Measurements from ENCODE around the gene RPP21. TPM values are rescaled to one million over a fixed set of nuclear protein-coding genes. Genes with fewer than 3 reads are reported as not detected.

RPP21 gene
- 24.8 and 32.4 TPM in 2 replicates for total RNA-seq

GRCh38 chr6:30344868-30345671 is at the start of gene RPP21:
TSS of gene RPP21 (plus strand) at chr6:30345156. CDS start at chr6:30345172, 16 bp downstream.

DNA sequence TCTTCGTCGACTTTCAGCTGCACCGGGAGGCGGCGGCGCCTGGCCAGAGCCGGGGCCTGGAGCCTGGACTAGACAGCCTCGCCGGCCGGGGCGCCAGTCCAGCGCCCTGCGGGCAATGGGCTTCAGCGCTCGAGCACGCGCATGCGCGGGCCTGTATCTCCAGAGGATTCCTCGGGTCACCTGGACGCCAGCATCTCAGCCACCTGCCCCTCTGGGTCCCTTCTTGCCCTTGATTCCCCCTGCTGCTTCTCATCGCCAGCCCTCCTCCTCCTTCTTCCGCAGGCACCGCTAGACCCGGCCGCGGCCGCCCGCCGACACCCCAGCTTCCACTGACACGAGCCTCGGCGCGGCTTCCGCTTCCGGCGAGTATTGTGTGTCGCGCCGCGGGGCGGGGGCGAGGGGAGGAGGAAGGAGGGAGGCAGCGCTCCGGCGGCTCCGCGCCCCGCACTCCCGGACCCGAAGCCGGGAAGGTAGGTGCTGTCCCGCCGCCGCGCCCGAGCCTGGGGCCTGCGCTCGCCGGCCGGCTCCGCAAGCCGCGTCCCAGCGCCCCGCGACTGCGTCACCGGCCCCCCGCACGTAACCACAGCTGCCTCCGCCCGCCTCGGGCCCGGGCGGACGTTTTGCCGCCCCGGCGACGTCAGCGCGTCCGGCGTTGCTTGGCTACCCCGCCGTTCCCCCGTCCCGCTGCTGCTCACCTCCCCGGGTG is 18.3 kb upstream of the RPP21 start, which contains the start of gene TRIM39:
TSS of gene TRIM39 (plus strand) at position 402 of the 706 bp plus-strand sequence. CDS start 2,391 bp downstream, outside the sequence.

Other genes starting within 250 kb of the RPP21 start
- gene TRIM31, start 232.1 kb upstream of the RPP21 start, total RNA-seq = not detected in 2 replicates
- gene TRIM40, start 209.0 kb upstream of the RPP21 start, total RNA-seq = not detected in 2 replicates
- gene TRIM10, start 183.9 kb upstream of the RPP21 start, total RNA-seq = under 0.01 TPM in 1 of 2 replicates, not detected in the other
- not detected in 2 replicates for gene TRIM15, start 181.6 kb upstream of the RPP21 start, total RNA-seq
- 17.5 and 29.5 TPM in 2 replicates for gene TRIM26, start 131.8 kb upstream of the RPP21 start, total RNA-seq
- 9.0 and 9.6 TPM in 2 replicates for gene TRIM39, start 18.2 kb upstream of the RPP21 start, total RNA-seq
- 102 and 274 TPM in 2 replicates for gene HLA-E, start 144.4 kb downstream of the RPP21 start, total RNA-seq
- gene GNL1, start 211.3 kb downstream of the RPP21 start, total RNA-seq = 50.7 and 52.1 TPM in 2 replicates
- 4.4 and 5.9 TPM in 2 replicates for gene PRR3, start 212.1 kb downstream of the RPP21 start, total RNA-seq
- gene ABCF1, start 226.3 kb downstream of the RPP21 start, total RNA-seq = 46.2 and 89.9 TPM in 2 replicates

All from regular cardiac myocyte (primary cell).